GM12891 (cell line): ENCODE measurements around the gene OXER1.

Experiments
- PAX5 ChIP-seq: IDR thresholded peaks from 2 replicates; pipeline ENCODE4 v1.6.1; 2011; ENCODE audit warnings: low read length, moderate library complexity, mild to moderate bottlenecking; ENCODE audit not compliant: insufficient read depth, severe bottlenecking
- POLR2A ChIP-seq: IDR thresholded peaks from 2 replicates; pipeline ENCODE4 v1.6.1; 2011; ENCODE audit warnings: low read depth, low read length, control low read depth
- POLR2AphosphoS5 ChIP-seq: IDR thresholded peaks from 2 replicates; pipeline ENCODE4 v1.6.1; 2011; ENCODE audit warnings: low read depth, low read length, control low read depth
- SPI1 ChIP-seq: IDR thresholded peaks from 2 replicates; pipeline ENCODE4 v1.6.1; 2011; ENCODE audit warnings: low read depth, low read length, control low read depth
- TAF1 ChIP-seq: IDR thresholded peaks from 2 replicates; pipeline ENCODE4 v1.6.1; 2011; ENCODE audit warnings: low read depth, low read length, control low read depth

GRCh38 chr2:42758751-42759150, 5.2 kb downstream of the OXER1 start:
- TF ChIP-seq SPI1 (no peak), POLR2A (no peak), POLR2AphosphoS5 (no peak), TAF1 (no peak), PAX5 (no peak)
